SHP77 treated with DMSO at 0.1 percent for 48 hours (cell line): ENCODE measurements around the gene SYNDIG1.

ENCODE experiments used
- DNase-seq: peaks from one replicate; lab custom pipeline; 2025; lab: John Stamatoyannopoulos, UW

Gene SYNDIG1

GRCh38 chr20:24674921-24675605, 205.6 kb downstream of the SYNDIG1 start:
- no peak for DNase-seq

- DNase-seq: no peak
Measured at GRCh38 chr20:24675651-24676352, 206.4 kb downstream of the SYNDIG1 start.

- DNase-seq: no peak
Measured at GRCh38 chr20:24676353-24676977, 207.0 kb downstream of the SYNDIG1 start.

GRCh38 chr20:24676978-24677370, 207.5 kb downstream of the SYNDIG1 start:
- no peak for DNase-seq

- DNase-seq: no peak
Measured at GRCh38 chr20:24677626-24678315, 208.3 kb downstream of the SYNDIG1 start.

- DNase-seq: no peak
Measured at GRCh38 chr20:24678351-24679106, 209.1 kb downstream of the SYNDIG1 start.

- DNase-seq: no peak
Measured at GRCh38 chr20:24679448-24680047, 210.1 kb downstream of the SYNDIG1 start.

GRCh38 chr20:24681634-24682495, 212.4 kb downstream of the SYNDIG1 start:
- no peak for DNase-seq

- DNase-seq: no peak
Measured at GRCh38 chr20:24682496-24682985, 213.1 kb downstream of the SYNDIG1 start.

- no peak for DNase-seq
Measured at GRCh38 chr20:24683676-24684075, 214.2 kb downstream of the SYNDIG1 start.

- DNase-seq: no peak
Measured at GRCh38 chr20:24684421-24684871, 215.0 kb downstream of the SYNDIG1 start.

GRCh38 chr20:24684956-24685691, 215.7 kb downstream of the SYNDIG1 start:
- no peak for DNase-seq

- DNase-seq: no peak
Measured at GRCh38 chr20:24685736-24686135, 216.3 kb downstream of the SYNDIG1 start.

GRCh38 chr20:24686156-24686555, 216.7 kb downstream of the SYNDIG1 start:
- no peak for DNase-seq

GRCh38 chr20:24690408-24690807, 221.0 kb downstream of the SYNDIG1 start:
- no peak for DNase-seq

- no peak for DNase-seq
Measured at GRCh38 chr20:24691901-24692351, 222.5 kb downstream of the SYNDIG1 start.

- no peak for DNase-seq
Measured at GRCh38 chr20:24692446-24693200, 223.2 kb downstream of the SYNDIG1 start.

- no peak for DNase-seq
Measured at GRCh38 chr20:24693466-24694156, 224.2 kb downstream of the SYNDIG1 start.
